ENCODE results near the gene TBC1D17.

TBC1D17 gene

GRCh38 chr19:49877020-49877878 is at the start of gene TBC1D17, which contains the start of gene AKT1S1:
Gene TBC1D17, plus strand, starts transcription at chr19:49877702. Its CDS starts 22 bp downstream, at chr19:49877724.
Gene AKT1S1, minus strand, starts transcription at chr19:49877355. Its CDS starts 4,060 bp downstream, at chr19:49873295.
- Histone ChIP-seq H3K9ac (ENCODE audit: low read depth, low read length) (peak within 1 kb of the TSS; percentile 95), H3K4me1 (ENCODE audit: insufficient read depth, low read length) (peaks cover 7% of the 10 kb centered on the region; the same call in 1 of the 2 replicates), H3K36me3 (ENCODE audit: insufficient read depth, low read length) (no peaks in the 10 kb centered on the region; the same call in 1 of the 2 replicates), H3K9me3 (ENCODE audit: control insufficient read depth, insufficient read depth, low read length) (no peaks in the 10 kb centered on the region)

- no peaks in the 10 kb centered on the region for H3K9me3 ChIP-seq (ENCODE audit: control insufficient read depth, insufficient read depth, low read length)
- no peak overlapping the region for H3K9ac ChIP-seq (ENCODE audit: low read depth, low read length)
- H3K36me3 ChIP-seq (ENCODE audit: insufficient read depth, low read length), result no peaks in the 10 kb centered on the region; the same call in 1 of the 2 replicates
- no peaks in the 10 kb centered on the region for H3K4me1 ChIP-seq (ENCODE audit: insufficient read depth, low read length)
Measured at GRCh38 chr19:49829200-49829599, 48.3 kb upstream of the TBC1D17 start.

GRCh38 chr19:49829721-49830120 is 47.8 kb upstream of the TBC1D17 start:
- Histone ChIP-seq H3K9ac (ENCODE audit: low read depth, low read length) (no peak overlapping the region), H3K4me1 (ENCODE audit: insufficient read depth, low read length) (no peaks in the 10 kb centered on the region), H3K9me3 (ENCODE audit: control insufficient read depth, insufficient read depth, low read length) (no peaks in the 10 kb centered on the region), H3K36me3 (ENCODE audit: insufficient read depth, low read length) (no peaks in the 10 kb centered on the region; the same call in 1 of the 2 replicates)

- no peaks in the 10 kb centered on the region for H3K4me1 ChIP-seq (ENCODE audit: insufficient read depth, low read length)
- no peaks in the 10 kb centered on the region for H3K9me3 ChIP-seq (ENCODE audit: control insufficient read depth, insufficient read depth, low read length)
- H3K9ac ChIP-seq (ENCODE audit: low read depth, low read length), result no peak overlapping the region
- no peaks in the 10 kb centered on the region; the same call in 1 of the 2 replicates for H3K36me3 ChIP-seq (ENCODE audit: insufficient read depth, low read length)
Measured at GRCh38 chr19:49830766-49831165, 46.7 kb upstream of the TBC1D17 start.

- H3K36me3 ChIP-seq (ENCODE audit: insufficient read depth, low read length), result peaks cover 2% of the 10 kb centered on the region
Measured at GRCh38 chr19:49831592-49831991, 45.9 kb upstream of the TBC1D17 start.

GRCh38 chr19:49832556-49832955 is 44.9 kb upstream of the TBC1D17 start:
- peaks cover 8% of the 10 kb centered on the region for H3K36me3 ChIP-seq (ENCODE audit: insufficient read depth, low read length)
- no peaks in the 10 kb centered on the region for H3K4me1 ChIP-seq (ENCODE audit: insufficient read depth, low read length)
- H3K9me3 ChIP-seq (ENCODE audit: control insufficient read depth, insufficient read depth, low read length), result no peaks in the 10 kb centered on the region
- no peak overlapping the region for H3K9ac ChIP-seq (ENCODE audit: low read depth, low read length)

More at GRCh38 chr19:49831592-49831991, 45.9 kb upstream of the TBC1D17 start:
- no peak overlapping the region for H3K9ac ChIP-seq (ENCODE audit: low read depth, low read length)
- no peaks in the 10 kb centered on the region for H3K9me3 ChIP-seq (ENCODE audit: control insufficient read depth, insufficient read depth, low read length)
- no peaks in the 10 kb centered on the region for H3K4me1 ChIP-seq (ENCODE audit: insufficient read depth, low read length)

GRCh38 chr19:49833599-49833998 is 43.9 kb upstream of the TBC1D17 start:
- H3K9me3 ChIP-seq (ENCODE audit: control insufficient read depth, insufficient read depth, low read length), result no peaks in the 10 kb centered on the region
- peaks cover 11% of the 10 kb centered on the region for H3K36me3 ChIP-seq (ENCODE audit: insufficient read depth, low read length)
- no peaks in the 10 kb centered on the region for H3K4me1 ChIP-seq (ENCODE audit: insufficient read depth, low read length)
- H3K9ac ChIP-seq (ENCODE audit: low read depth, low read length), result no peak overlapping the region

- Histone ChIP-seq H3K9me3 (ENCODE audit: control insufficient read depth, insufficient read depth, low read length) (no peaks in the 10 kb centered on the region), H3K4me1 (ENCODE audit: insufficient read depth, low read length) (no peaks in the 10 kb centered on the region), H3K36me3 (ENCODE audit: insufficient read depth, low read length) (peaks cover 11% of the 10 kb centered on the region), H3K9ac (ENCODE audit: low read depth, low read length) (no peak overlapping the region)
Measured at GRCh38 chr19:49835562-49835961, 41.9 kb upstream of the TBC1D17 start.

GRCh38 chr19:49836176-49837008 is 41.1 kb upstream of the TBC1D17 start:
- no peaks in the 10 kb centered on the region for H3K9me3 ChIP-seq (ENCODE audit: control insufficient read depth, insufficient read depth, low read length)
- peaks cover 16% of the 10 kb centered on the region for H3K36me3 ChIP-seq (ENCODE audit: insufficient read depth, low read length)
- H3K4me1 ChIP-seq (ENCODE audit: insufficient read depth, low read length), result no peaks in the 10 kb centered on the region
- no peak overlapping the region for H3K9ac ChIP-seq (ENCODE audit: low read depth, low read length)

- H3K36me3 ChIP-seq (ENCODE audit: insufficient read depth, low read length), result peaks cover 16% of the 10 kb centered on the region
- no peaks in the 10 kb centered on the region for H3K9me3 ChIP-seq (ENCODE audit: control insufficient read depth, insufficient read depth, low read length)
- no peaks in the 10 kb centered on the region for H3K4me1 ChIP-seq (ENCODE audit: insufficient read depth, low read length)
- H3K9ac ChIP-seq (ENCODE audit: low read depth, low read length), result no peak overlapping the region
Measured at GRCh38 chr19:49837009-49837310, 40.5 kb upstream of the TBC1D17 start.

GRCh38 chr19:49837425-49837824 is 40.1 kb upstream of the TBC1D17 start:
- Histone ChIP-seq H3K9me3 (ENCODE audit: control insufficient read depth, insufficient read depth, low read length) (no peaks in the 10 kb centered on the region), H3K4me1 (ENCODE audit: insufficient read depth, low read length) (no peaks in the 10 kb centered on the region), H3K36me3 (ENCODE audit: insufficient read depth, low read length) (peaks cover 16% of the 10 kb centered on the region), H3K9ac (ENCODE audit: low read depth, low read length) (no peak overlapping the region)

GRCh38 chr19:49838885-49839588 is 38.5 kb upstream of the TBC1D17 start:
- Histone ChIP-seq H3K36me3 (ENCODE audit: insufficient read depth, low read length) (peaks cover 16% of the 10 kb centered on the region), H3K4me1 (ENCODE audit: insufficient read depth, low read length) (no peaks in the 10 kb centered on the region), H3K9me3 (ENCODE audit: control insufficient read depth, insufficient read depth, low read length) (no peaks in the 10 kb centered on the region), H3K9ac (ENCODE audit: low read depth, low read length) (no peak overlapping the region)

- no peaks in the 10 kb centered on the region for H3K4me1 ChIP-seq (ENCODE audit: insufficient read depth, low read length)
- no peak overlapping the region for H3K9ac ChIP-seq (ENCODE audit: low read depth, low read length)
- H3K36me3 ChIP-seq (ENCODE audit: insufficient read depth, low read length), result peaks cover 16% of the 10 kb centered on the region
- H3K9me3 ChIP-seq (ENCODE audit: control insufficient read depth, insufficient read depth, low read length), result no peaks in the 10 kb centered on the region
Measured at GRCh38 chr19:49839713-49840112, 37.8 kb upstream of the TBC1D17 start.

GRCh38 chr19:49840321-49840720 is 37.2 kb upstream of the TBC1D17 start:
- Histone ChIP-seq H3K9me3 (ENCODE audit: control insufficient read depth, insufficient read depth, low read length) (no peaks in the 10 kb centered on the region), H3K36me3 (ENCODE audit: insufficient read depth, low read length) (peaks cover 16% of the 10 kb centered on the region), H3K9ac (ENCODE audit: low read depth, low read length) (no peak overlapping the region), H3K4me1 (ENCODE audit: insufficient read depth, low read length) (no peaks in the 10 kb centered on the region)
